Colonic mucosa (tissue), 4 donors: ENCODE data around the gene RAP2A. TPM values are rescaled to one million over a fixed set of nuclear protein-coding genes. Genes with fewer than 3 reads are reported as not detected.

Experiments
- DNase-seq: peaks from one replicate; pipeline ENCODE4 v3.0.0-alpha.2; 2020
- H3K27ac ChIP-seq: fragments of 200-600 bp; one replicate; pipeline ENCODE4 v1.8.0; 2021
- H3K27me3 ChIP-seq: fragments of 200-600 bp; one replicate; pipeline ENCODE4 v1.8.0; 2021
- H3K36me3 ChIP-seq: fragments of 200-600 bp; one replicate; pipeline ENCODE4 v1.8.0; 2021
- H3K4me1 ChIP-seq: fragments of 200-600 bp; one replicate; pipeline ENCODE4 v1.8.0; 2021; ENCODE audit warnings: mild to moderate bottlenecking
- H3K4me3 ChIP-seq: fragments of 200-600 bp; one replicate; pipeline ENCODE4 v1.8.0; 2021
- H3K9ac ChIP-seq, 2 donors: one replicate each; pipeline ENCODE4 v1.7.0; 2013; ENCODE audit warnings: control low read depth in 2 of 2, low read depth in 2 of 2, low read length in 2 of 2
- H3K9me3 ChIP-seq: fragments of 200-600 bp; one replicate; pipeline ENCODE4 v1.8.0; 2021
- intact Hi-C: fragments of 100-400 bp; cut with DNase I; formaldehyde crosslinking; loops from one replicate; pipeline ENCODE4 v1.14.1; 2022
- total RNA-seq, 2 donors: library from RNA; stranded (reverse); fragmentation: NEBNext Ultra II Directional in 1 of 2; extraction: Animal tissue kit (Norgen Biotek cat#: 25700) in 1 of 2; gene quantifications; one replicate each; pipeline ENCODE4 v1.2.1, GENCODE V29; 2021
- TF ChIP-seq, protein P1 (sequence below): fragments of 200-600 bp; IDR thresholded peaks from one replicate; pipeline ENCODE4 v1.8.0; 2022; ENCODE audit warnings: antibody characterized with exemption, mild to moderate bottlenecking
- donor health status: healthy.
- donor health status: DM: no; HTN: no; CAD: no.
- donor health status: DM: no; HTN: no; CAD: no.

Gene RAP2A
- total RNA-seq, 2 donors from 2014 or later = 35.9 to 38.2 TPM

DNA sequence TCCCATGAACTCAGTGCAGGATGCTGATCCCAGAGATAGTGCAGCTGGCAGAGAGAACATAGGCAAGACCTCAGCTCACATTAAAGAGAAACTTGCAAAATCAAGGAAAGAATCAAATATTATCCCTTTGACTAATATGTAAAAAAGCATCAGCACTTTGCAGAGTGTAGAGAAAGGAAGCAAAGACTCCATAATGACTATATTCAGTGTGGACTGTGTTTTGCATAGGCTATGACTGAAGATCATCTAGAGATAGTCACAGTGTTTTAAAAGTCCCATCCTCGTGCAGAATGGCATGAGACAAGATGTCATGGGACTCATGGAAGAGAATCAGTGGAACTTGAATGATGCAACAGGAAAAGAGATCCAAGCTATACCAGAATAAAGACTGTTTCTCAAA is 84.0 kb downstream of the RAP2A start:
- no peak overlapping the region for H3K9ac ChIP-seq
- intact Hi-C loops = no loop called here

More for the DNA sequence above, 84.0 kb downstream of the RAP2A start:
- Histone ChIP-seq H3K27me3 (no peaks in the 10 kb centered on the region), H3K4me1 (no peaks in the 10 kb centered on the region), H3K27ac (no peak overlapping the region), H3K36me3 (no peaks in the 10 kb centered on the region), H3K9me3 (no peaks in the 10 kb centered on the region), H3K4me3 (no peak overlapping the region)
- TF ChIP-seq, protein P1, sequence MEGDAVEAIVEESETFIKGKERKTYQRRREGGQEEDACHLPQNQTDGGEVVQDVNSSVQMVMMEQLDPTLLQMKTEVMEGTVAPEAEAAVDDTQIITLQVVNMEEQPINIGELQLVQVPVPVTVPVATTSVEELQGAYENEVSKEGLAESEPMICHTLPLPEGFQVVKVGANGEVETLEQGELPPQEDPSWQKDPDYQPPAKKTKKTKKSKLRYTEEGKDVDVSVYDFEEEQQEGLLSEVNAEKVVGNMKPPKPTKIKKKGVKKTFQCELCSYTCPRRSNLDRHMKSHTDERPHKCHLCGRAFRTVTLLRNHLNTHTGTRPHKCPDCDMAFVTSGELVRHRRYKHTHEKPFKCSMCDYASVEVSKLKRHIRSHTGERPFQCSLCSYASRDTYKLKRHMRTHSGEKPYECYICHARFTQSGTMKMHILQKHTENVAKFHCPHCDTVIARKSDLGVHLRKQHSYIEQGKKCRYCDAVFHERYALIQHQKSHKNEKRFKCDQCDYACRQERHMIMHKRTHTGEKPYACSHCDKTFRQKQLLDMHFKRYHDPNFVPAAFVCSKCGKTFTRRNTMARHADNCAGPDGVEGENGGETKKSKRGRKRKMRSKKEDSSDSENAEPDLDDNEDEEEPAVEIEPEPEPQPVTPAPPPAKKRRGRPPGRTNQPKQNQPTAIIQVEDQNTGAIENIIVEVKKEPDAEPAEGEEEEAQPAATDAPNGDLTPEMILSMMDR = no peak
- no peak for DNase-seq

Other genes with a start within 250 kb of the RAP2A start
- 10 to 100 TPM; 28.2 to 61.8 TPM for gene MBNL2, start 211.8 kb upstream of the RAP2A start, total RNA-seq